Fibroblast of pulmonary artery (primary cell): ENCODE measurements around the gene ZDHHC14.

Source experiments
- DNase-seq: peaks from one replicate; pipeline ENCODE4 v3.0.0-alpha.2; 2010; ENCODE audit warnings: low read depth
- H3K4me3 ChIP-seq: replicated peaks from 2 replicates; pipeline ENCODE4 v1.5.1; 2011; ENCODE audit warnings: low read depth, mild to moderate bottlenecking, control low read depth, low read length, moderate library complexity
- TF ChIP-seq, protein P1 (sequence below): IDR thresholded peaks from 2 replicates; pipeline ENCODE4 v1.5.1; 2011; ENCODE audit warnings: mild to moderate bottlenecking, control low read depth, low read length, inconsistent platforms; ENCODE audit errors: missing control alignments

The ZDHHC14 gene

GRCh38 chr6:157707576-157707975, 326.6 kb downstream of the ZDHHC14 start:
- TF ChIP-seq, protein P1, sequence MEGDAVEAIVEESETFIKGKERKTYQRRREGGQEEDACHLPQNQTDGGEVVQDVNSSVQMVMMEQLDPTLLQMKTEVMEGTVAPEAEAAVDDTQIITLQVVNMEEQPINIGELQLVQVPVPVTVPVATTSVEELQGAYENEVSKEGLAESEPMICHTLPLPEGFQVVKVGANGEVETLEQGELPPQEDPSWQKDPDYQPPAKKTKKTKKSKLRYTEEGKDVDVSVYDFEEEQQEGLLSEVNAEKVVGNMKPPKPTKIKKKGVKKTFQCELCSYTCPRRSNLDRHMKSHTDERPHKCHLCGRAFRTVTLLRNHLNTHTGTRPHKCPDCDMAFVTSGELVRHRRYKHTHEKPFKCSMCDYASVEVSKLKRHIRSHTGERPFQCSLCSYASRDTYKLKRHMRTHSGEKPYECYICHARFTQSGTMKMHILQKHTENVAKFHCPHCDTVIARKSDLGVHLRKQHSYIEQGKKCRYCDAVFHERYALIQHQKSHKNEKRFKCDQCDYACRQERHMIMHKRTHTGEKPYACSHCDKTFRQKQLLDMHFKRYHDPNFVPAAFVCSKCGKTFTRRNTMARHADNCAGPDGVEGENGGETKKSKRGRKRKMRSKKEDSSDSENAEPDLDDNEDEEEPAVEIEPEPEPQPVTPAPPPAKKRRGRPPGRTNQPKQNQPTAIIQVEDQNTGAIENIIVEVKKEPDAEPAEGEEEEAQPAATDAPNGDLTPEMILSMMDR: no peak
- no peak overlapping the region for H3K4me3 ChIP-seq
- DNase-seq: no peak

DNA sequence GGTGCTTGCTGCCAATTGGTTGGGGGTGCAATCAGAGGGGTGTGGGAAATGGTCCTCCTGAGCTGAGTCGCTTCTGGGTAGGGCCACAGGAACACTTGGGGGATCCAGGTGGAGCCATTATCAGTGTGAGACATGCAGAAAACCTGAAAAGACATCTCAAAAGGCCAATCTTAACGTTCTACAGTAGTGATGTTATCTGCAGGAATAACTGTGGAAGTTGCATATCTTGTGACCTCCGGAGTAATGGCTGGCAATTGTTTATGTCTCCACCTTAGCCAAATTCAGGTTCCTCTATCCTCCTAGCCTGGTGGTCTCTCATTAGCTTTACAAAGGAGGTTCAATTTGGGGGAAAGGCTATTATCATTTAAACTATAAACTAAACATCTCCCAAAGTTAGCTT, 327.2 kb downstream of the ZDHHC14 start:
- no peak overlapping the region for H3K4me3 ChIP-seq
- DNase-seq: no peak
- TF ChIP-seq, protein P1: no peak

- no peak for DNase-seq
- TF ChIP-seq, protein P1: no peak
- no peak overlapping the region for H3K4me3 ChIP-seq
These were observed 327.9 kb downstream of the ZDHHC14 start for GRCh38 chr6:157708933-157709332.

- DNase-seq: no peak
- TF ChIP-seq, protein P1: no peak
- H3K4me3 ChIP-seq: no peak overlapping the region
These were observed 328.6 kb downstream of the ZDHHC14 start for GRCh38 chr6:157709555-157709954.

- no peak for DNase-seq
- H3K4me3 ChIP-seq: no peak overlapping the region
- TF ChIP-seq, protein P1: no peak
These were observed 329.6 kb downstream of the ZDHHC14 start for GRCh38 chr6:157710604-157711003.

DNA sequence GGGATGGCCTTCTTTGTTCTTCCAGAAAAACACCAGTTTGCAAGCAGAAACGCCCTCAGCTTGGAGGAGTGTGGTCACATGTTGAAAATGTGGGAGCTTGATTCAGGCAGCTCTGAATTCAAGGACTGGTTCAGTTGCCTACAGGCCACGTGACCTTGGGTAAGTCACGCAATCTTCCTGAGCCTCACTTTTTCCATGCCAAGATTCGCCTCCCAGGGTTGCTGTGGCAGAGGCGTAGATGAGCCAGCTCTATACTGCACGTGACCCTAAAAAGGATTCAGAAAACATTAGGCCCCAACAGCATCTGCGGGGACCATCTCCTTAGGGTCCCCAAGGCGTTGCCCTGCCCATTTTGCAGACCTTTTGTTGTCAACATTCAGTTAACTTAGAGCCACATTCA, 330.1 kb downstream of the ZDHHC14 start:
- no peak for DNase-seq
- TF ChIP-seq, protein P1: no peak
- H3K4me3 ChIP-seq: no peak overlapping the region

GRCh38 chr6:157712585-157713295, 331.8 kb downstream of the ZDHHC14 start:
- DNase-seq: no peak
- TF ChIP-seq, protein P1: no peak
- H3K4me3 ChIP-seq: no peak overlapping the region
